ENCODE data around the gene N4BP2L2. TPM values are rescaled to one million over a fixed set of nuclear protein-coding genes. Genes with fewer than 3 reads are reported as not detected.

The N4BP2L2 gene
- total and polyA plus RNA-seq, 2 experiments from 2014 or later = 63.1 to 160 TPM

GRCh38 chr13:32476892-32477291, 61.7 kb downstream of the N4BP2L2 start:
- H3K36me3 ChIP-seq (ENCODE audit: insufficient read depth) = no peaks in the 10 kb centered on the region
- no peaks in the 10 kb centered on the region; the same call in 1 of the 3 replicates for H3K4me1 Mint-ChIP-seq
- no peaks in the 10 kb centered on the region for H3K4me1 ChIP-seq (ENCODE audit: insufficient read depth)
- H3K9me2 ChIP-seq (ENCODE audit: insufficient read depth) = no peaks in the 10 kb centered on the region
- H2AFZ ChIP-seq = no peak overlapping the region
- H3K4me3 ChIP-seq = no peak overlapping the region
- H3K27me3 ChIP-seq (ENCODE audit: insufficient read depth) = no peaks in the 10 kb centered on the region
- ATAC-seq (no peak), DNase-seq (ENCODE audit: low spot score) (no peak)
- H3F3A ChIP-seq (replicated peaks; ENCODE audit: low read depth) = no peaks in the 10 kb centered on the region
- no peaks in the 10 kb centered on the region for H3K9me3 Mint-ChIP-seq
- H3K27ac Mint-ChIP-seq = no peak overlapping the region
- no peaks in the 10 kb centered on the region for H4K20me1 ChIP-seq (replicated peaks; ENCODE audit: insufficient read depth)
- no peak for TF ChIP-seq JUNB (IDR thresholded peaks at IDR 0.05; ENCODE audit: unreplicated experiment)
- no peak for TF ChIP-seq ZNF331 (CRISPR knock-in tag; IDR thresholded peaks at IDR 0.05; ENCODE audit: low read depth)
- TF ChIP-seq ZNF462 (CRISPR knock-in tag; IDR thresholded peaks at IDR 0.05) = no peak
- no peaks in the 10 kb centered on the region for H3K27me3 Mint-ChIP-seq (ENCODE audit: insufficient read depth, low read depth, poor library complexity)
- no peak overlapping the region for H3K4me2 ChIP-seq
- H3K27ac ChIP-seq (ENCODE audit: low read depth) = no peak overlapping the region
- H3K4me3 Mint-ChIP-seq = no peak overlapping the region
- no peaks in the 10 kb centered on the region for H3K79me2 ChIP-seq (replicated peaks; ENCODE audit: insufficient read depth)
- H3K36me3 Mint-ChIP-seq (ENCODE audit: low read depth) = no peaks in the 10 kb centered on the region

GRCh38 chr13:32476021-32476731, 62.4 kb downstream of the N4BP2L2 start:
- Mint-ChIP-seq H3K4me1 (no peaks in the 10 kb centered on the region; the same call in 1 of the 3 replicates), H3K9me3 (no peaks in the 10 kb centered on the region), H3K36me3 (ENCODE audit: low read depth) (no peaks in the 10 kb centered on the region), H3K27ac (no peak overlapping the region), H3K4me3 (no peak overlapping the region), H3K27me3 (ENCODE audit: insufficient read depth, low read depth, poor library complexity) (no peaks in the 10 kb centered on the region)
- Histone ChIP-seq H2AFZ (no peak overlapping the region), H3K79me2 (replicated peaks; ENCODE audit: insufficient read depth) (no peaks in the 10 kb centered on the region), H3K4me2 (no peak overlapping the region), H4K20me1 (replicated peaks; ENCODE audit: insufficient read depth) (no peaks in the 10 kb centered on the region), H3K27me3 (ENCODE audit: insufficient read depth) (no peaks in the 10 kb centered on the region), H3K36me3 (ENCODE audit: insufficient read depth) (no peaks in the 10 kb centered on the region), H3F3A (replicated peaks; ENCODE audit: low read depth) (no peaks in the 10 kb centered on the region), H3K4me3 (no peak overlapping the region), H3K4me1 (ENCODE audit: insufficient read depth) (no peaks in the 10 kb centered on the region), H3K27ac (ENCODE audit: low read depth) (no peak overlapping the region), H3K9me2 (ENCODE audit: insufficient read depth) (no peaks in the 10 kb centered on the region)
- DNase-seq (ENCODE audit: low spot score) (no peak), ATAC-seq (no peak)
- TF ChIP-seq JUNB (IDR thresholded peaks at IDR 0.05; ENCODE audit: unreplicated experiment) (no peak), ZNF331 (CRISPR knock-in tag; IDR thresholded peaks at IDR 0.05; ENCODE audit: low read depth) (no peak), EZH2 (IDR thresholded peaks at IDR 0.05; ENCODE audit: low read depth, unreplicated experiment) (no peak), ZNF114 (CRISPR knock-in tag; IDR thresholded peaks at IDR 0.05) (no peak), ZNF462 (CRISPR knock-in tag; IDR thresholded peaks at IDR 0.05) (no peak)

Measured in GM23338 (cell line).